WTC11 (cell line): ENCODE data around the gene ZNF256.

Experiments
- CBFB ChIP-seq: sonication (generic); formaldehyde crosslinking; IDR thresholded peaks from 2 replicates; pipeline ENCODE4 v1.8.1; 2022; ENCODE audit warnings: mild to moderate bottlenecking, low read depth, missing genetic modification reagents
- ELF4 ChIP-seq: sonication (generic); formaldehyde crosslinking; IDR thresholded peaks from 2 replicates; pipeline ENCODE4 v1.8.1; 2022; ENCODE audit warnings: low read depth, mild to moderate bottlenecking, moderate library complexity, missing genetic modification reagents
- JUN ChIP-seq: sonication (generic); formaldehyde crosslinking; IDR thresholded peaks from 2 replicates; pipeline ENCODE4 v1.8.0; 2023; ENCODE audit warnings: mild to moderate bottlenecking, missing genetic modification reagents
- NR3C1 ChIP-seq: sonication (generic); formaldehyde crosslinking; conservative IDR thresholded peaks from 2 replicates; pipeline ENCODE4 v1.8.1; 2023; ENCODE audit warnings: low read depth, mild to moderate bottlenecking, missing genetic modification reagents
- SP1 ChIP-seq: sonication (generic); formaldehyde crosslinking; conservative IDR thresholded peaks from 2 replicates; pipeline ENCODE4 v1.8.1; 2022; ENCODE audit warnings: missing genetic modification reagents
- ZNF121 ChIP-seq: sonication (generic); formaldehyde crosslinking; IDR thresholded peaks from 2 replicates; pipeline ENCODE4 v1.8.0; 2023; ENCODE audit warnings: missing genetic modification reagents
- ZNF138 ChIP-seq: sonication (generic); formaldehyde crosslinking; conservative IDR thresholded peaks from 2 replicates; pipeline ENCODE4 v1.8.1; 2022; ENCODE audit warnings: mild to moderate bottlenecking, moderate library complexity, missing genetic modification reagents
- TF ChIP-seq, protein P1 (sequence below): sonication (generic); formaldehyde crosslinking; conservative IDR thresholded peaks from 2 replicates; pipeline ENCODE4 v1.8.1; 2023; ENCODE audit warnings: mild to moderate bottlenecking, low read depth, missing genetic modification reagents, moderate library complexity
- TF ChIP-seq, protein P2 (sequence below): fragments of 200-600 bp; IDR thresholded peaks from 2 replicates; pipeline ENCODE4 v1.8.0; 2022; ENCODE audit warnings: antibody characterized with exemption
- TF ChIP-seq, protein P3 (sequence below): sonication (generic); formaldehyde crosslinking; IDR thresholded peaks from 2 replicates; pipeline ENCODE4 v1.8.1; 2022; ENCODE audit warnings: low read depth, missing genetic modification reagents, borderline replicate concordance
- TF ChIP-seq, protein P4 (sequence below): sonication (generic); formaldehyde crosslinking; IDR thresholded peaks from 2 replicates; pipeline ENCODE4 v1.8.0; 2022; ENCODE audit warnings: missing genetic modification reagents
- TF ChIP-seq, protein P5 (sequence below): sonication (generic); formaldehyde crosslinking; IDR thresholded peaks from 2 replicates; pipeline ENCODE4 v1.8.1; 2023; ENCODE audit warnings: mild to moderate bottlenecking, missing genetic modification reagents
- TF ChIP-seq, protein P6 (sequence below): sonication (generic); formaldehyde crosslinking; conservative IDR thresholded peaks from 2 replicates; pipeline ENCODE4 v1.8.1; 2022; ENCODE audit warnings: mild to moderate bottlenecking, missing genetic modification reagents
- TF ChIP-seq, protein P7 (sequence below): sonication (generic); formaldehyde crosslinking; IDR thresholded peaks from 2 replicates; pipeline ENCODE4 v1.8.0; 2022; ENCODE audit warnings: mild to moderate bottlenecking, missing genetic modification reagents

DNA sequence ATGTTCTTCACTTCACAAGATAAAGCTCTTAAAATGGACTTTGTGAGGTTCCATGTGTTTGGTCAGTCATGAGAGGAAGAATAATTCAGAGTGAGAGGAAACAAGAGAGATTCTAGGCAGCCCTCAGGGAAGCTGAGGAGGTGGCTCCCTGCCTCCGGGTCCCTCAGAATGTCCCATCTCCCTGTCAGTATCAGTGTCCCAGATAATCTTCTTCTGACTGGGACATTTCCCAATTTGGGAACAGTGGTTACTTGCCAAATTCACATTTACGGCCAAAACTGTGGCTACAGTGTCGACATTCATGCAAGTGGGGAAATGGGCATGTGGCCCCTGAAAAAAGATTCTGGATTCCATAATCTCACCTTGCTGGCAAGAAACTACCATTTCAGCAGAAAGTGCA lies 40.1 kb downstream of the ZNF256 start:
- TF ChIP-seq, protein P1, sequence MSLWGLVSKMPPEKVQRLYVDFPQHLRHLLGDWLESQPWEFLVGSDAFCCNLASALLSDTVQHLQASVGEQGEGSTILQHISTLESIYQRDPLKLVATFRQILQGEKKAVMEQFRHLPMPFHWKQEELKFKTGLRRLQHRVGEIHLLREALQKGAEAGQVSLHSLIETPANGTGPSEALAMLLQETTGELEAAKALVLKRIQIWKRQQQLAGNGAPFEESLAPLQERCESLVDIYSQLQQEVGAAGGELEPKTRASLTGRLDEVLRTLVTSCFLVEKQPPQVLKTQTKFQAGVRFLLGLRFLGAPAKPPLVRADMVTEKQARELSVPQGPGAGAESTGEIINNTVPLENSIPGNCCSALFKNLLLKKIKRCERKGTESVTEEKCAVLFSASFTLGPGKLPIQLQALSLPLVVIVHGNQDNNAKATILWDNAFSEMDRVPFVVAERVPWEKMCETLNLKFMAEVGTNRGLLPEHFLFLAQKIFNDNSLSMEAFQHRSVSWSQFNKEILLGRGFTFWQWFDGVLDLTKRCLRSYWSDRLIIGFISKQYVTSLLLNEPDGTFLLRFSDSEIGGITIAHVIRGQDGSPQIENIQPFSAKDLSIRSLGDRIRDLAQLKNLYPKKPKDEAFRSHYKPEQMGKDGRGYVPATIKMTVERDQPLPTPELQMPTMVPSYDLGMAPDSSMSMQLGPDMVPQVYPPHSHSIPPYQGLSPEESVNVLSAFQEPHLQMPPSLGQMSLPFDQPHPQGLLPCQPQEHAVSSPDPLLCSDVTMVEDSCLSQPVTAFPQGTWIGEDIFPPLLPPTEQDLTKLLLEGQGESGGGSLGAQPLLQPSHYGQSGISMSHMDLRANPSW (CRISPR knock-in tag): no peak
- TF ChIP-seq, protein P2, sequence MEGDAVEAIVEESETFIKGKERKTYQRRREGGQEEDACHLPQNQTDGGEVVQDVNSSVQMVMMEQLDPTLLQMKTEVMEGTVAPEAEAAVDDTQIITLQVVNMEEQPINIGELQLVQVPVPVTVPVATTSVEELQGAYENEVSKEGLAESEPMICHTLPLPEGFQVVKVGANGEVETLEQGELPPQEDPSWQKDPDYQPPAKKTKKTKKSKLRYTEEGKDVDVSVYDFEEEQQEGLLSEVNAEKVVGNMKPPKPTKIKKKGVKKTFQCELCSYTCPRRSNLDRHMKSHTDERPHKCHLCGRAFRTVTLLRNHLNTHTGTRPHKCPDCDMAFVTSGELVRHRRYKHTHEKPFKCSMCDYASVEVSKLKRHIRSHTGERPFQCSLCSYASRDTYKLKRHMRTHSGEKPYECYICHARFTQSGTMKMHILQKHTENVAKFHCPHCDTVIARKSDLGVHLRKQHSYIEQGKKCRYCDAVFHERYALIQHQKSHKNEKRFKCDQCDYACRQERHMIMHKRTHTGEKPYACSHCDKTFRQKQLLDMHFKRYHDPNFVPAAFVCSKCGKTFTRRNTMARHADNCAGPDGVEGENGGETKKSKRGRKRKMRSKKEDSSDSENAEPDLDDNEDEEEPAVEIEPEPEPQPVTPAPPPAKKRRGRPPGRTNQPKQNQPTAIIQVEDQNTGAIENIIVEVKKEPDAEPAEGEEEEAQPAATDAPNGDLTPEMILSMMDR: no peak
- TF ChIP-seq, protein P3, sequence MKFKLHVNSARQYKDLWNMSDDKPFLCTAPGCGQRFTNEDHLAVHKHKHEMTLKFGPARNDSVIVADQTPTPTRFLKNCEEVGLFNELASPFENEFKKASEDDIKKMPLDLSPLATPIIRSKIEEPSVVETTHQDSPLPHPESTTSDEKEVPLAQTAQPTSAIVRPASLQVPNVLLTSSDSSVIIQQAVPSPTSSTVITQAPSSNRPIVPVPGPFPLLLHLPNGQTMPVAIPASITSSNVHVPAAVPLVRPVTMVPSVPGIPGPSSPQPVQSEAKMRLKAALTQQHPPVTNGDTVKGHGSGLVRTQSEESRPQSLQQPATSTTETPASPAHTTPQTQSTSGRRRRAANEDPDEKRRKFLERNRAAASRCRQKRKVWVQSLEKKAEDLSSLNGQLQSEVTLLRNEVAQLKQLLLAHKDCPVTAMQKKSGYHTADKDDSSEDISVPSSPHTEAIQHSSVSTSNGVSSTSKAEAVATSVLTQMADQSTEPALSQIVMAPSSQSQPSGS: no peak
- no peak for TF ChIP-seq ELF4
- TF ChIP-seq, protein P4, sequence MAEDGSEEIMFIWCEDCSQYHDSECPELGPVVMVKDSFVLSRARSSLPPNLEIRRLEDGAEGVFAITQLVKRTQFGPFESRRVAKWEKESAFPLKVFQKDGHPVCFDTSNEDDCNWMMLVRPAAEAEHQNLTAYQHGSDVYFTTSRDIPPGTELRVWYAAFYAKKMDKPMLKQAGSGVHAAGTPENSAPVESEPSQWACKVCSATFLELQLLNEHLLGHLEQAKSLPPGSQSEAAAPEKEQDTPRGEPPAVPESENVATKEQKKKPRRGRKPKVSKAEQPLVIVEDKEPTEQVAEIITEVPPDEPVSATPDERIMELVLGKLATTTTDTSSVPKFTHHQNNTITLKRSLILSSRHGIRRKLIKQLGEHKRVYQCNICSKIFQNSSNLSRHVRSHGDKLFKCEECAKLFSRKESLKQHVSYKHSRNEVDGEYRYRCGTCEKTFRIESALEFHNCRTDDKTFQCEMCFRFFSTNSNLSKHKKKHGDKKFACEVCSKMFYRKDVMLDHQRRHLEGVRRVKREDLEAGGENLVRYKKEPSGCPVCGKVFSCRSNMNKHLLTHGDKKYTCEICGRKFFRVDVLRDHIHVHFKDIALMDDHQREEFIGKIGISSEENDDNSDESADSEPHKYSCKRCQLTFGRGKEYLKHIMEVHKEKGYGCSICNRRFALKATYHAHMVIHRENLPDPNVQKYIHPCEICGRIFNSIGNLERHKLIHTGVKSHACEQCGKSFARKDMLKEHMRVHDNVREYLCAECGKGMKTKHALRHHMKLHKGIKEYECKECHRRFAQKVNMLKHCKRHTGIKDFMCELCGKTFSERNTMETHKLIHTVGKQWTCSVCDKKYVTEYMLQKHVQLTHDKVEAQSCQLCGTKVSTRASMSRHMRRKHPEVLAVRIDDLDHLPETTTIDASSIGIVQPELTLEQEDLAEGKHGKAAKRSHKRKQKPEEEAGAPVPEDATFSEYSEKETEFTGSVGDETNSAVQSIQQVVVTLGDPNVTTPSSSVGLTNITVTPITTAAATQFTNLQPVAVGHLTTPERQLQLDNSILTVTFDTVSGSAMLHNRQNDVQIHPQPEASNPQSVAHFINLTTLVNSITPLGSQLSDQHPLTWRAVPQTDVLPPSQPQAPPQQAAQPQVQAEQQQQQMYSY (CRISPR knock-in tag): no peak
- TF ChIP-seq NR3C1 (CRISPR knock-in tag): no peak
- TF ChIP-seq CBFB: no peak
- no peak for TF ChIP-seq ZNF121
- TF ChIP-seq, protein P5, sequence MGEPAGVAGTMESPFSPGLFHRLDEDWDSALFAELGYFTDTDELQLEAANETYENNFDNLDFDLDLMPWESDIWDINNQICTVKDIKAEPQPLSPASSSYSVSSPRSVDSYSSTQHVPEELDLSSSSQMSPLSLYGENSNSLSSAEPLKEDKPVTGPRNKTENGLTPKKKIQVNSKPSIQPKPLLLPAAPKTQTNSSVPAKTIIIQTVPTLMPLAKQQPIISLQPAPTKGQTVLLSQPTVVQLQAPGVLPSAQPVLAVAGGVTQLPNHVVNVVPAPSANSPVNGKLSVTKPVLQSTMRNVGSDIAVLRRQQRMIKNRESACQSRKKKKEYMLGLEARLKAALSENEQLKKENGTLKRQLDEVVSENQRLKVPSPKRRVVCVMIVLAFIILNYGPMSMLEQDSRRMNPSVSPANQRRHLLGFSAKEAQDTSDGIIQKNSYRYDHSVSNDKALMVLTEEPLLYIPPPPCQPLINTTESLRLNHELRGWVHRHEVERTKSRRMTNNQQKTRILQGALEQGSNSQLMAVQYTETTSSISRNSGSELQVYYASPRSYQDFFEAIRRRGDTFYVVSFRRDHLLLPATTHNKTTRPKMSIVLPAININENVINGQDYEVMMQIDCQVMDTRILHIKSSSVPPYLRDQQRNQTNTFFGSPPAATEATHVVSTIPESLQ: no peak
- TF ChIP-seq JUN: no peak
- TF ChIP-seq SP1 (CRISPR knock-in tag): no peak
- TF ChIP-seq, protein P6, sequence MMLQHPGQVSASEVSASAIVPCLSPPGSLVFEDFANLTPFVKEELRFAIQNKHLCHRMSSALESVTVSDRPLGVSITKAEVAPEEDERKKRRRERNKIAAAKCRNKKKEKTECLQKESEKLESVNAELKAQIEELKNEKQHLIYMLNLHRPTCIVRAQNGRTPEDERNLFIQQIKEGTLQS (CRISPR knock-in tag): no peak
- TF ChIP-seq, protein P7, sequence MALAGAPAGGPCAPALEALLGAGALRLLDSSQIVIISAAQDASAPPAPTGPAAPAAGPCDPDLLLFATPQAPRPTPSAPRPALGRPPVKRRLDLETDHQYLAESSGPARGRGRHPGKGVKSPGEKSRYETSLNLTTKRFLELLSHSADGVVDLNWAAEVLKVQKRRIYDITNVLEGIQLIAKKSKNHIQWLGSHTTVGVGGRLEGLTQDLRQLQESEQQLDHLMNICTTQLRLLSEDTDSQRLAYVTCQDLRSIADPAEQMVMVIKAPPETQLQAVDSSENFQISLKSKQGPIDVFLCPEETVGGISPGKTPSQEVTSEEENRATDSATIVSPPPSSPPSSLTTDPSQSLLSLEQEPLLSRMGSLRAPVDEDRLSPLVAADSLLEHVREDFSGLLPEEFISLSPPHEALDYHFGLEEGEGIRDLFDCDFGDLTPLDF (CRISPR knock-in tag): no peak
- TF ChIP-seq ZNF138 (CRISPR knock-in tag): no peak
